Activated CD4-positive, alpha-beta T cell treated with anti-CD3 and anti-CD28 coated beads, Interleukin-2, amount 50 U/mL, for 48 hours (primary cell): ENCODE data around the gene DOCK7.
"Not testable (repeated sequence)": the region's sequence is repeated elsewhere in the genome, so short reads cannot be mapped to it uniquely, and the experiment has no call there.

Experiments used
- DNase-seq, 2 experiments: peaks; one replicate each; pipeline ENCODE4 v3.0.0-alpha.2; 2020

The DOCK7 gene

GRCh38 chr1:62608905-62609304 lies 79.3 kb downstream of the DOCK7 start:
- DNase-seq = no peak

GRCh38 chr1:62601457-62601856 lies 86.7 kb downstream of the DOCK7 start:
- no peak for DNase-seq

- no peak for DNase-seq
Observed at GRCh38 chr1:62599044-62599443, 89.1 kb downstream of the DOCK7 start.

- DNase-seq = no peak
Observed at GRCh38 chr1:62597281-62597680, 90.9 kb downstream of the DOCK7 start, which contains the start of gene ANGPTL3. ANGPTL3 (plus strand) TSS chr1:62597520; CDS start chr1:62597567, 47 bp downstream.

DNA sequence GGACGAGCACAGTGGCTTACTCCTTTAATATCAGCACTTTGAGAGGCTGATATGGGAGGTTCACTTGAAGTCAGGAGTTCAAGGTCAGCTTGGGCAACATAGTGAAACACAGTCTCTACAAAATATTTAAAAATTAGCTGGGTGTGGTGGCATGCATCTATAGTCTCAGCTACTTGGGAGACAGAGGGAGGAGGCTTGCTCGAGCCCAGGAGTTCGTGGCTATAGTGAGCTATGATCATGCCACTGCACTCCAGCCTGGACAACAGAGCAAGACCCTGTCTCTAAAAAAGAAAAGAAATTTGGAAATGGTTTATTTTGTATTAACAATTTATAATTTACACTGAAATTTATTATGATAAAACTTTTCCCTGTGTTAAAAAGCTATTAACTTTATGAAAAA lies 92.5 kb downstream of the DOCK7 start:
- DNase-seq = no peak

- no peak for DNase-seq
Observed at GRCh38 chr1:62593825-62594394, 94.3 kb downstream of the DOCK7 start.

- no peak for DNase-seq
Observed at GRCh38 chr1:62590970-62591368, 97.2 kb downstream of the DOCK7 start.

DNA sequence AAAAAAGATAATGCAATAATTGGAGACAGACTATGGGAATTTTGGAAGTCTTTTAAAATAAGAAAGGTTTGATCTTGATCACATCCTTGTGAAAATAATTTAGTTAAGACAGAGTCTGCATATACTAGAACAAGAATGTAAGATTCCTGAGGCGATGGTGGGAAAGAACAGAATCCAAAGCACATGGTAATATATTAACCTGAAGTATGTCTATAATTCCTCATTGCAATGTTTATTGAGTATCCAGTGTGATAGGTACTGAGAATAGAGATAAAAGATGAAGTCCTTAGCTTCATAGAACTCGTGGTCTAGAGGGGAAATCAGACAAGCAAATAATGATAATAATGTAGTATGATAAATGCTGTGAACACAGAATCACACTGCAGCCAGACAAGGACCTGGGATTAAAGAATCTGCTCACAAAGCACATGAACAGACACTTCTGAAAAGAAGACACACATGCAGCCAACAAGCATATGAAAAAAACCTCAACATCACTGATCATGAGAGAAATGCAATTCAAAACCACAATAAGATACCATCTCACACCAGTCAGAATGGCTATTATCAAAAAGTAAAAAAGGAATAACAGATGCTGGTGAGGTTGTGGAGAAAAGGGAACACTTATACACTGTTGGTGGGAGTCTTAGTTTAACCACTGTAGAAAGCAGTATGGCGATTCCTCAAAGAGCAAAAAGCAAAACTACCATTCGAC lies 97.8 kb downstream of the DOCK7 start:
- no peak for DNase-seq

- no peak for DNase-seq
Observed at GRCh38 chr1:62589321-62589720, 98.9 kb downstream of the DOCK7 start.

GRCh38 chr1:62588000-62588399 lies 100.2 kb downstream of the DOCK7 start:
- DNase-seq = no peak

GRCh38 chr1:62585469-62586155 lies 102.6 kb downstream of the DOCK7 start:
- no peak for DNase-seq

DNA sequence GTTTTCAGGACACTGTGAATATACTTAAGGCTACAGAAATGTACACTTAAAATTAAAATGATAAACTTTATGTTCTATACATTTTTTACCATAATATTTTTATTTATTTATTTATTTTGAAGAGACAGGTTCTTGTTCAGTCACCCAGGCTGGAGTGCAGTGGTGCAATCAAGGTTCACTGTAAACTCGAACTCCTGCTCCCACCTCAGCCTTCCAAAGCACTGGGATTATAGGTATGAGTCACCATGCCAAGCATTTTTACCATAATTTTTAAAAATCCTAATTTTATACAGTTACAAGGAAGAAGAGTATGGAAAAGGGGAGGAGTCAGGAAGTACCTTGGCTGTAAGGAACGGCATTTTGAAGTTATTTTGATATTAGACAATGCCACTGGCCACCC lies 114.5 kb downstream of the DOCK7 start:
- DNase-seq = no peak

DNA sequence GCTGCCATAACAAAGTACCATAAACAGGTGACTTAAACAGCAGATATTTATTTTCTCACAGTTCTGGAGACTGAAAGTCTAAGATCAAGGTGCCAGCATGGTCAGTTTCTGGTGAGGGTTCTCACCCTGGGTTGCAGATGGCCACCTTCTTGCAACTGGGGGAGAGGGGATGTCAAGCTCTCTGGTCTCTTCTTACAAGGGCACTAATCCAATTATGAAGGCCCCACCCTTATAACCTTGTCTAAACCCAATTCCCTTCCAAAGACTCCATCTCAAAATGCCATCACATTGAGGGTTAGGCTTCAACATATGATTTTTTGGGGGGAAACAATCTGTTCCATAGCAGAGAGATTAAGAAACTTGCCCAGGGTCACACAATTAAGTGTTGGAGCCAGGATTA lies 115.7 kb downstream of the DOCK7 start:
- no peak for DNase-seq

DNA sequence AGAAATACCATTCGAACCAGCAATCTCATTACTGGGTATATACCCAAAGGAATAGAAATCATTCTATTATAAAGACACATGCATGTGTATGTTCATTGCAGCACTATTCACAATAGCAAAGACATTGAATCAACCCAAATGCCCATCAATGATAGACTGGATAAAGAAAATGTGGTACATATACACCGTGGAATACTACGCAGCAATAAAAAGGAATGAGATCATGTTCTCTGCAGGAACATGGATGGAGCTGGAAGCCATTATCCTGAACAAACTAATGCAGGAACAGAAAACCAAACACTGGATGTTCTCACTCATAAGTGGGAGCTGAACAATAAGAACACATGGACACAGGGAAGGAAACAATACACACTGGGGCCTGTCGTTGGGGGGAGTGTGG lies 116.7 kb downstream of the DOCK7 start:
- not testable (repeated sequence) for DNase-seq

GRCh38 chr1:62567926-62568325 lies 120.3 kb downstream of the DOCK7 start:
- DNase-seq = not testable (repeated sequence)

- not testable (repeated sequence) for DNase-seq
Observed at GRCh38 chr1:62567182-62567581, 121.0 kb downstream of the DOCK7 start.

- DNase-seq = no peak
Observed at GRCh38 chr1:62561306-62561705, 126.9 kb downstream of the DOCK7 start.

DNA sequence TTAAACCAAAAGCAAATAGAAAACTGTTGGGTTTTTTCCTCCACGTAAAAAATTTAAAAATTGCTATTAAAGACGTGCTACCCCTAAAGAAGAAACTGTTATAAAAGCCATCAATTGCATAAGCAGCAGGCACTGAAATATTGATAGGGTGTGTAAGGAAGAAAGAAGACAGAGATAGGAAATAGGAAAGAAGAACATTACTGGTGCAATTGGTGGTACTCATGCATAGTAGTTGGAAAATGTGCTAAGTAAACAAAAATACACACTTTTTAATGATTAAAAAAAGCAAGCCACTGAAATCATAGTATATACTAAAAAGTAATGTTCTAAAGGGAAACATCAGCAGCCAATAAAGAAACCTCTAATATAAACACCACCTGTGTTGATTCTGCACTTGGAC lies 143.6 kb downstream of the DOCK7 start:
- DNase-seq = no peak

GRCh38 chr1:62541048-62541447 lies 147.1 kb downstream of the DOCK7 start:
- no peak for DNase-seq

DNA sequence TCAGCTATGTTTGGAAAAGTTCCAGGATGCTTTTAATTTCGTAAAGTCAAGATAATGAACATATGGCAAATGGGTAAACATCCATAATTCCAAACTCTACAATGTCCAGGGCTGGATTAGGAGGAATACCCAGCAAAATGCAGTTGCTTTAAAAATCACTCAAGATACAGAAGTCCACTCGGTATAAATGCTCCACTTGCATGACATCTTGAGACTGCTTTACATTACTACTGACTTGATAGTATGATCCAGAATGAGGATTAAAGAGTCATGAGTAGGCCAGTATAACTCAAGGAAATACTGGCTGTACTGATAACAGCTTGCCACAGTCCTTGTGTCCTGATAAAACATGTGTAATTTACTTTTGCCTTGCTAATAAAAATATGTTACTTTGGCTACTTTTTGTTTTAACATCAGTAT lies 149.1 kb downstream of the DOCK7 start:
- no peak for DNase-seq

DNA sequence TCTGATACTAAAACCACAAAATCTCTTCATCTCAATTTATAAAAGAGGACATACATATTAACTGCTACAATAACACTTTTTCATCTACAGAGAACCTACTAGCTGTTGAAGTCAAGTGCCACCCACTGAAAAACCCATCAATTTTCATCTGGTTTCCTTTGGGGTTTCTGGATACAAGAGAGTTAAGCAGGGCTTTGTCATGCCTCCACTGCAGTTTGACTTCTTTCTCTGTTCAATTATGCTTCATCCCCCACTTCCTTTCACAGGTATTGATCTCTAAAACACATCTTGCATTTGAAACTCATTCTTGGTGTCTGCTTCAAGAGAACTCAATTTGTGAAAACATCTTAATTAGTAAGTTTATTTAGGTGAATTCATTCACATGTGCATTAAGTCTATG lies 151.3 kb downstream of the DOCK7 start:
- no peak for DNase-seq

DNA sequence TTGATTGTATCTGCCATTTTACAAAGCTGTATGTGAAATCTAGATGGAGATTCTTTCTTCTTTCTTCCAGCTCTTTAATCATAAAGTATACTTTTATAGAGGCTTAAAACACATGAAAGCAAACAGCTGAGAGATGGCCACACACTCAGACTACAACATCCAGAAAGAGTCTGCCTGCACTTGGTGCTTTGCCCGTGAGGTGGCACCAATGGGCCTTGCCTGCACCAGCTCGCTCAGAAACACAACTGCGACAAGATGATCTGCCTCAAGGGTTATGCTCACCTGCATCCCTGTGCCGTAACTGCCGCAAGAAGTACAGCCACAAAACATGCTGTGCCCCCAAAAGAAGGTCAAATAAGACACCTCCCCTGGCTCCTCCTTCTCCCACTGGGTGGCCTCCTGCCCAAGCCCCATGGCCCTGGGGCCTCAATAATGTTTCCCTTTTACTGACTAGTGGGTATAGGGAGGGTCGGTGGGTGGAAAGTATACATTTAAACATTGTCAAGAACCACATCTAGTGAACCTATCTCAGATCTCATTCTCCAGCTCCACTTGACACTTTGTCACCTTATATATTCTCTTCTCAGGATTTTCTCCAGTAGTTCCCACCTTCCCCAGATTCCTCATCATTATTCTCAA lies 157.6 kb downstream of the DOCK7 start:
- DNase-seq = no peak

GRCh38 chr1:62529227-62529626 lies 159.0 kb downstream of the DOCK7 start:
- DNase-seq = no peak

DNA sequence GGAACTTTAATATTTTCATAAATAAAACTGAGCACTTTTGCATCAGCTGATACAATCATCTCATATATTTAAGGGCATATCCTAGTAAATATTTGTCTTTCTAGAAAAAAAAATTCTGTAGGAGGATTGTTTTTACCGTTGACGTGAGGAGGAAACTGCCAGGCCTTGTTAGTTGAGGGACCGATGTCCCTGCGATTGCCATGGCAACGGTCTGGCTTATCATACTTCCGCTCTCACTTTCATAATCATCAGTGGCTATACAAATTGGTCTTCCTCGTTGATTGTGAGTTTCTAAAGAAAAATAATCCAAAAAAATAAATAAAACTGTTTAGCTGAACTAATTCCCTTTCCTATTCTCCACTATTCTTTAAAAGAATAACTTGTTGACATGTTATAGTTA lies 160.2 kb downstream of the DOCK7 start:
- no peak for DNase-seq
